H1 (cell line): ENCODE results near the gene MLF1. TPM values are rescaled to one million over a fixed set of nuclear protein-coding genes. Genes with fewer than 3 reads are reported as not detected.

Experiments used
- CTCF ChIA-PET: fragments of 300-600 bp; sonication (Branson Sonifier 250); formaldehyde crosslinking; loops from one replicate; lab custom pipeline; 2021; ENCODE audit not compliant: partially characterized antibody; lab: Charles Lee
- POLR2A ChIA-PET: fragments of 300-600 bp; sonication (Branson Sonifier 250); formaldehyde crosslinking; loops from one replicate; lab custom pipeline; 2021; ENCODE audit warnings: inconsistent platforms; ENCODE audit not compliant: partially characterized antibody; lab: Charles Lee
- DNase-seq, 2 experiments: peaks; one replicate each; pipeline versions ENCODE4 v3.0.0 to v3.0.0-alpha.2; 2010 to 2022; ENCODE audit warnings: low spot score in 2 of 2, low read depth in 1 of 2, mixed read lengths in 1 of 2
- FAIRE-seq: peaks from 2 replicates; lab custom pipeline; 2011; peaks lifted over from hg19 to GRCh38; lab: Jason Lieb, UNC
- H2AFZ ChIP-seq: 2 replicates; pipeline ENCODE4 v1.8.1; 2012; ENCODE audit warnings: low read length, inconsistent platforms
- H2AK5ac ChIP-seq: 2 replicates; pipeline ENCODE4 v1.6.1; 2013; ENCODE audit warnings: low read depth, low read length
- H2BK120ac ChIP-seq: replicated peaks from 2 replicates; pipeline ENCODE3; 2013; ENCODE audit warnings: low read depth, low read length, inconsistent platforms
- H2BK12ac ChIP-seq: 2 replicates; pipeline ENCODE4 v1.6.1; 2013; ENCODE audit warnings: low read depth, low read length
- H2BK15ac ChIP-seq: 2 replicates; pipeline ENCODE4 v1.6.1; 2013; ENCODE audit warnings: low read length
- H2BK20ac ChIP-seq: 2 replicates; pipeline ENCODE4 v1.6.1; 2013; ENCODE audit warnings: low read length
- H2BK5ac ChIP-seq: 2 replicates; pipeline ENCODE4 v1.6.1; 2013; ENCODE audit warnings: low read depth, low read length
- H3K14ac ChIP-seq: 2 replicates; pipeline ENCODE4 v1.6.1; 2013; ENCODE audit warnings: inconsistent platforms; ENCODE audit not compliant: insufficient read length
- H3K18ac ChIP-seq: 2 replicates; pipeline ENCODE4 v1.6.1; 2013; ENCODE audit warnings: low read length; ENCODE audit errors: extremely low read depth
- H3K23ac ChIP-seq: 2 replicates; pipeline ENCODE4 v1.6.1; 2013; ENCODE audit warnings: inconsistent platforms; ENCODE audit not compliant: insufficient read length
- H3K23me2 ChIP-seq: 2 replicates; pipeline ENCODE4 v1.6.1; 2013; ENCODE audit warnings: low read depth, low read length
- H3K27ac ChIP-seq: 2 replicates; pipeline ENCODE4 v1.6.1; 2011; ENCODE audit warnings: low read depth, low read length, inconsistent platforms
- H3K27me3 ChIP-seq, 4 experiments: replicated peaks in 1 of 4; 1 replicate in 1 of 4; 2 replicates in 3 of 4; pipeline versions ENCODE4 v1.6.1 to v1.8.1; 2011 to 2013; ENCODE audit warnings: low read length in 3 of 4, mild to moderate bottlenecking in 3 of 4, inconsistent platforms in 2 of 4, mixed read lengths in 2 of 4, moderate library complexity in 1 of 4; ENCODE audit not compliant: control insufficient read depth in 3 of 4, insufficient read depth in 3 of 4; ENCODE audit errors: extremely low read depth in 1 of 4
- H3K36me3 ChIP-seq, 4 experiments: 2 replicates each; pipeline versions ENCODE4 v1.6.1 to v1.8.1; 2011 to 2013; ENCODE audit warnings: mild to moderate bottlenecking in 4 of 4, low read length in 3 of 4, moderate library complexity in 2 of 4, control low read depth in 1 of 4, inconsistent platforms in 1 of 4; ENCODE audit not compliant: insufficient read depth in 4 of 4, control insufficient read depth in 2 of 4
- H3K4ac ChIP-seq: replicated peaks from 2 replicates; pipeline ENCODE3; 2013; ENCODE audit warnings: low read length, low read depth, mixed read lengths, inconsistent platforms; ENCODE audit not compliant: insufficient read length
- H3K4me1 ChIP-seq, 4 experiments: replicated peaks in 1 of 4; 1 replicate in 1 of 4; 2 replicates in 3 of 4; pipeline versions ENCODE4 v1.6.1 to v1.8.1; 2011 to 2013; ENCODE audit warnings: low read length in 3 of 4, inconsistent platforms in 2 of 4, mixed read lengths in 1 of 4; ENCODE audit not compliant: insufficient read depth in 4 of 4, control insufficient read depth in 3 of 4
- H3K4me2 ChIP-seq, 2 experiments: 2 replicates each; pipeline versions ENCODE4 v1.6.1 to v1.8.1; 2011 to 2013; ENCODE audit warnings: low read depth in 2 of 2, low read length in 2 of 2, control low read depth in 1 of 2, inconsistent platforms in 1 of 2, mild to moderate bottlenecking in 1 of 2; ENCODE audit not compliant: insufficient read depth in 1 of 2
- H3K4me3 ChIP-seq, 4 experiments: fragments of 200-600, 300-600 bp in 1 of 4; sonication (generic), shearing (Covaris generic), sonication (Bioruptor Twin) in 1 of 4; 2 replicates each; pipeline versions ENCODE4 v1.5.1 to v1.8.1; 2011 to 2016; ENCODE audit warnings: low read length in 4 of 4, low read depth in 3 of 4, control low read depth in 2 of 4, inconsistent platforms in 2 of 4, mild to moderate bottlenecking in 2 of 4, mixed read lengths in 1 of 4, moderate library complexity in 1 of 4; ENCODE audit not compliant: insufficient read depth in 2 of 4; ENCODE audit errors: extremely low read depth in 1 of 4
- H3K56ac ChIP-seq: replicated peaks from 2 replicates; pipeline ENCODE3; 2013; ENCODE audit warnings: low read depth, mild to moderate bottlenecking, mixed read lengths, low read length, inconsistent platforms; ENCODE audit not compliant: insufficient read length
- H3K79me1 ChIP-seq: 2 replicates; pipeline ENCODE4 v1.6.1; 2013; ENCODE audit warnings: low read depth, low read length, control low read depth
- H3K79me2 ChIP-seq, 2 experiments: 2 replicates each; pipeline versions ENCODE4 v1.6.1 to v1.8.1; 2012 to 2013; ENCODE audit warnings: low read length in 2 of 2, mild to moderate bottlenecking in 2 of 2, inconsistent platforms in 1 of 2; ENCODE audit not compliant: insufficient read depth in 2 of 2, control insufficient read depth in 1 of 2
- H3K9ac ChIP-seq, 4 experiments: replicated peaks in 1 of 4; 1 replicate in 1 of 4; 2 replicates in 3 of 4; pipeline versions ENCODE4 v1.6.1 to v1.8.1; 2011 to 2013; ENCODE audit warnings: low read depth in 3 of 4, low read length in 3 of 4, control low read depth in 2 of 4, mild to moderate bottlenecking in 2 of 4, moderate library complexity in 2 of 4, inconsistent platforms in 1 of 4; ENCODE audit errors: extremely low read depth in 1 of 4
- H3K9me3 ChIP-seq, 2 experiments: 2 replicates each; pipeline versions ENCODE4 v1.6.1 to v1.8.1; 2012 to 2013; ENCODE audit warnings: mild to moderate bottlenecking in 2 of 2, moderate library complexity in 2 of 2, control low read depth in 1 of 2, inconsistent platforms in 1 of 2, low read depth in 1 of 2, low read length in 1 of 2, mixed read lengths in 1 of 2; ENCODE audit not compliant: insufficient read depth in 2 of 2
- H4K20me1 ChIP-seq, 2 experiments: replicated peaks in 1 of 2; 2 replicates each; pipeline versions ENCODE3 to v1.8.1; 2011 to 2013; ENCODE audit warnings: inconsistent platforms in 2 of 2, low read length in 2 of 2, mild to moderate bottlenecking in 1 of 2; ENCODE audit not compliant: insufficient read depth in 2 of 2, control insufficient read depth in 1 of 2
- H4K5ac ChIP-seq: 2 replicates; pipeline ENCODE4 v1.6.1; 2013; ENCODE audit warnings: low read length, low read depth, mixed read lengths, inconsistent platforms; ENCODE audit not compliant: insufficient read length
- H4K8ac ChIP-seq: 2 replicates; pipeline ENCODE4 v1.8.0; 2013; ENCODE audit warnings: mild to moderate bottlenecking, moderate library complexity, low read length, inconsistent platforms; ENCODE audit not compliant: insufficient read depth; ENCODE audit errors: extremely low read depth
- H4K91ac ChIP-seq: replicated peaks from 2 replicates; pipeline ENCODE3; 2013; ENCODE audit warnings: low read length, mixed read lengths, inconsistent platforms; ENCODE audit not compliant: insufficient read length
- BACH1 ChIP-seq: IDR thresholded peaks from 2 replicates; pipeline ENCODE4 v1.6.1; 2012; ENCODE audit warnings: low read length, improper control_type of control experiment
- EGR1 ChIP-seq: IDR thresholded peaks from 2 replicates; pipeline ENCODE4 v1.6.1; 2011; ENCODE audit warnings: low read depth, low read length, borderline replicate concordance
- GABPA ChIP-seq: IDR thresholded peaks from 2 replicates; pipeline ENCODE4 v1.6.1; 2011; ENCODE audit warnings: mild to moderate bottlenecking, low read length, moderate library complexity, borderline replicate concordance; ENCODE audit not compliant: insufficient read depth
- HDAC6 ChIP-seq: IDR thresholded peaks from one replicate; pipeline ENCODE4 v1.7.1; 2012; ENCODE audit warnings: low read depth, mild to moderate bottlenecking, inconsistent platforms, low read length, moderate library complexity
- JUN ChIP-seq: IDR thresholded peaks from 2 replicates; pipeline ENCODE4 v1.6.1; 2011; ENCODE audit warnings: low read depth, mild to moderate bottlenecking, improper control_type of control experiment, low read length
- RFX5 ChIP-seq: IDR thresholded peaks from 2 replicates; pipeline ENCODE4 v1.6.1; 2011; ENCODE audit warnings: low read depth, low read length, improper control_type of control experiment, borderline replicate concordance
- SIN3A ChIP-seq, 2 experiments: IDR thresholded peaks in 1 of 2; conservative IDR thresholded peaks in 1 of 2; 2 replicates each; pipeline ENCODE4 v1.6.1; 2011 to 2012; ENCODE audit warnings: low read length in 2 of 2, improper control_type of control experiment in 1 of 2, low read depth in 1 of 2, mild to moderate bottlenecking in 1 of 2
- SP4 ChIP-seq: IDR thresholded peaks from 2 replicates; pipeline ENCODE4 v1.6.1; 2012; ENCODE audit warnings: low read length, inconsistent platforms
- TEAD4 ChIP-seq: IDR thresholded peaks from 2 replicates; pipeline ENCODE4 v1.6.1; 2012; ENCODE audit warnings: low read depth, low read length, inconsistent platforms, mixed read lengths
- WGBS, 2 experiments: shearing (Covaris generic) in 1 of 2; methylation state at CpG; one replicate each; pipeline versions ENCODE4 v1.1.6 to v1.1.7; 2013 to 2015; ENCODE audit warnings: low lambda C conversion rate in 2 of 2, mixed read lengths in 2 of 2, inconsistent platforms in 1 of 2, low coverage in 1 of 2, missing lambda C conversion rate in 1 of 2; ENCODE audit not compliant: insufficient replicate concordance in 2 of 2, insufficient coverage in 1 of 2, insufficient read length in 1 of 2; ENCODE audit errors: extremely low coverage in 1 of 2, missing lambda C conversion rate in 1 of 2; 5-methylcytosine and 5-hydroxymethylcytosine counted together
- polyA plus RNA-seq, 7 experiments: library from polyadenylated mRNA; depleted of rRNA in 3 of 7; stranded (reverse) in 5 of 7; unstranded in 2 of 7; fragments of >200 nt in 5 of 7; fragments of 200-250 nt in 2 of 7; gene quantifications; 1 replicate in 5 of 7; 2 replicates in 1 of 7; 4 replicates in 1 of 7; pipeline versions ENCODE4 v1.2.1 to v1.2.3, GENCODE V29; 2011 to 2013; ENCODE audit warnings: missing spikeins in 2 of 7, mixed read lengths in 2 of 7
- total RNA-seq: library from RNA; stranded (reverse); fragmentation: NEBNext Ultra II Directional; extraction: Animal tissue kit (Norgen Biotek cat#: 25700); gene quantifications from 2 replicates; pipeline ENCODE4 v1.2.1, GENCODE V29; 2021

Gene MLF1
- total and polyA plus RNA-seq, 2 of the 8 experiments (the other 6 are each of a cell fraction or from before 2014, with no cell fraction given), result 13.4 to 48.9 TPM

- no peak overlapping the region for H3K56ac ChIP-seq
- no peak overlapping the region for H3K14ac ChIP-seq
- no peaks in the 10 kb centered on the region for H3K79me2 ChIP-seq
- H3K4ac ChIP-seq, result no peak overlapping the region
- no peak overlapping the region for H2AFZ ChIP-seq
- H3K4me2 ChIP-seq, result no peak overlapping the region
- no peak overlapping the region for H2BK12ac ChIP-seq
- no peak for TF ChIP-seq SP4
- no peak for TF ChIP-seq TEAD4
- no peak for TF ChIP-seq SIN3A (conservative IDR thresholded peaks at IDR 0.05 in 1 of 2, IDR thresholded peaks at IDR 0.05 in 1 of 2; ENCODE audit: low read depth in 1 of 2, low read length in 2 of 2)
- TF ChIP-seq EGR1, result no peak
- no peak for TF ChIP-seq RFX5
- no peak for TF ChIP-seq JUN
- TF ChIP-seq HDAC6, result no peak
- TF ChIP-seq BACH1, result no peak
- TF ChIP-seq GABPA, result no peak
- H4K8ac ChIP-seq, result no peak overlapping the region
- no peak overlapping the region for H2BK20ac ChIP-seq
- POLR2A ChIA-PET, result no interaction called here
- no peaks in the 10 kb centered on the region for H3K36me3 ChIP-seq
- no peak overlapping the region for H2BK15ac ChIP-seq
- no peaks in the 10 kb centered on the region for H4K20me1 ChIP-seq
- WGBS, 2 experiments, result 88% methylated on average over 5 of the region's 5 CpGs; no CpG with 5 or more reads in 1 of the 2 experiments
- CTCF ChIA-PET, result interaction anchor here (0.6 to 2.0 kb wide), 11 partner anchors 9 to 925 kb away, joined by 3 to 9 read pairs (median 4); partner anchors contain the start of gene RSRC1
- no peak overlapping the region for H4K5ac ChIP-seq
- no peak overlapping the region for H3K18ac ChIP-seq
- FAIRE-seq, result no peak
- no peak overlapping the region for H2BK5ac ChIP-seq
- H3K4me3 ChIP-seq, result no peak overlapping the region
- no peaks in the 10 kb centered on the region for H3K27me3 ChIP-seq
- no peak overlapping the region for H2BK120ac ChIP-seq
- no peaks in the 10 kb centered on the region for H3K9me3 ChIP-seq
- no peaks in the 10 kb centered on the region for H3K79me1 ChIP-seq
- H3K23ac ChIP-seq, result no peak overlapping the region
- no peaks in the 10 kb centered on the region for H3K4me1 ChIP-seq
- no peak overlapping the region for H4K91ac ChIP-seq
- no peak overlapping the region for H3K27ac ChIP-seq
- DNase-seq, result no peak
- no peak overlapping the region for H2AK5ac ChIP-seq
- H3K23me2 ChIP-seq, result no peaks in the 10 kb centered on the region
- no peak overlapping the region for H3K9ac ChIP-seq
These were observed 39.7 kb upstream of the MLF1 start for GRCh38 chr3:158531334-158531733.
